Adrenal gland (tissue), 12 donors: ENCODE results near the gene CFAP58. TPM values are rescaled to one million over a fixed set of nuclear protein-coding genes. Genes with fewer than 3 reads are reported as not detected.
A peak's percentile ranks its signal among the peaks of the same experiment; 100 is the strongest.

Experiments used
- DNase-seq, 7 donors: peaks; one replicate each; pipeline ENCODE4 v3.0.0-alpha.2; 2019 to 2020
- H3K27ac ChIP-seq, 5 donors: fragments of 200-600 bp; sonication (generic) in 4 of 5; 1 replicate in 3 of 5; 2 replicates in 2 of 5; pipeline versions ENCODE4 v1.5.1 to v1.8.0; 2016 to 2020; ENCODE audit warnings: mild to moderate bottlenecking in 1 of 5
- H3K27me3 ChIP-seq: fragments of 200-600 bp; 2 replicates; pipeline ENCODE4 v1.8.0; 2021
- H3K36me3 ChIP-seq, 2 donors: fragments of 200-600 bp; replicated peaks in 1 of 2; 1 replicate in 1 of 2; 2 replicates in 1 of 2; pipeline versions ENCODE4 v1.5.1 to v1.8.0; 2018 to 2022
- H3K4me1 ChIP-seq, 2 donors: fragments of 200-600 bp; replicated peaks in 1 of 2; 1 replicate in 1 of 2; 2 replicates in 1 of 2; pipeline versions ENCODE4 v1.5.1 to v1.8.0; 2018 to 2021
- H3K4me3 ChIP-seq, 4 donors: fragments of 200-600 bp; sonication (generic) in 3 of 4; one replicate each; pipeline ENCODE4 v1.5.1; 2016 to 2018
- H3K9me3 ChIP-seq, 3 donors: fragments of 200-600 bp; sonication (generic) in 1 of 3; replicated peaks in 1 of 3; 1 replicate in 2 of 3; 2 replicates in 1 of 3; pipeline versions ENCODE4 v1.5.1 to v1.8.0; 2016 to 2021
- POLR2A ChIP-seq, 2 donors: fragments of 450-650 bp; IDR thresholded peaks; one replicate each; pipeline ENCODE4 v1.6.1; 2017; ENCODE audit warnings: antibody characterized with exemption in 2 of 2, mild to moderate bottlenecking in 2 of 2, moderate library complexity in 1 of 2
- WGBS, 4 donors: extraction: QIAGEN DNeasy Blood & Tissue Kit in 2 of 4; methylation state at CpG; one replicate each; pipeline versions ENCODE4 v1.1.5 to v1.1.7; 2013 to 2017; 5-methylcytosine and 5-hydroxymethylcytosine counted together
- intact Hi-C, 2 donors: fragments of 100-400 bp; cut with DNase I; formaldehyde crosslinking; loops; one replicate each; pipeline versions ENCODE4 v1.14.1 to v1.15.0; 2022 to 2023
- polyA plus RNA-seq, 3 donors: library from polyadenylated mRNA; stranded (reverse); fragments of 200-250 nt in 2 of 3; fragments of 350-450 nt in 1 of 3; fragmentation: Illumina TruSeq in 1 of 3; extraction: RNeasy Lipid Tissue Mini Kit (QIAGEN cat#74804) in 1 of 3; gene quantifications; one replicate each; pipeline ENCODE4 v1.2.3, GENCODE V29; 2013 to 2014
- total RNA-seq, 9 donors: library from RNA; depleted of rRNA in 4 of 9; stranded (reverse); fragments of >200 nt in 4 of 9; fragments of 120-200 nt in 1 of 9; fragmentation: NEBNext Ultra II Directional in 1 of 9; extraction: Animal tissue kit (Norgen Biotek cat#: 25700) in 1 of 9; gene quantifications; one replicate each; pipeline versions ENCODE4 v1.1.0 to v1.2.4, GENCODE V29; 2013 to 2023
- TF ChIP-seq, protein P1 (sequence below), 6 experiments: fragments of 450-650 bp in 4 of 6; fragments of 200-600 bp in 2 of 6; sonication (generic) in 1 of 6; IDR thresholded peaks; 1 replicate in 5 of 6; 2 replicates in 1 of 6; pipeline versions ENCODE4 v1.5.1 to v1.8.0; 2016 to 2021; ENCODE audit warnings: antibody characterized with exemption in 6 of 6, mild to moderate bottlenecking in 2 of 6, moderate library complexity in 1 of 6
- donor health status: healthy with polysubstance abuse.
- donor health status: Bipolar disorder and iron deficiency.
- donor health status: DM: yes; HTN: yes; CAD: no.
- donor health status: DM: no; HTN: no; CAD: no.
- donor health status: DM: no; HTN: no; CAD: no.
- donor health status: DM: yes; HTN: yes; CAD: no.

CFAP58 gene
- total and polyA plus RNA-seq, 12 donors: 0.11 to 2.9 (median 0.85) TPM

DNA sequence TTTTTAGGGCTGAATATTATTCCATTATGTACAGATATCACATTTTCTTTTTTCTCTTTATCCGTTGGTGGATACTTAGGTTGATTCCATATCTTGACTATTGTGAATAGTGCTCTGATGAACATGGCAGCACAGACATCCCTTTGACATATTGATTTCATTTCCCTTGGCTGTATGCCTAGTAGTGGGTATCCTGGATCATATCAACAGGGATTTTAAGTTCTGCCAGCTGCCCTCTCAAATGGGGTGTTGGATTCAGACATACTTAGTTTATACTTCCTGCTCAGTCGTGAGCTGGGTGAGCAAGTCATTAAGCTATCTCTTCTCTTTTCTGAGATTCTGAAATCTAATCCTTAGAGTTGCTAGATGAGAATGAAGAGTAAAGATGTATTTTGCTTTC lies 147.8 kb downstream of the CFAP58 start:
- H3K27me3 ChIP-seq: no peaks in the 10 kb centered on the region
- H3K4me1 ChIP-seq: no peaks in the 10 kb centered on the region
- no peak overlapping the region for H3K27ac ChIP-seq
- H3K36me3 ChIP-seq: no peaks in the 10 kb centered on the region
- WGBS, 4 donors: 40 to 67% (median 63%) methylated on average over 2 of the region's 2 CpGs
- intact Hi-C loops: no loop called here
- H3K4me3 ChIP-seq: no peak overlapping the region
- TF ChIP-seq, protein P1, sequence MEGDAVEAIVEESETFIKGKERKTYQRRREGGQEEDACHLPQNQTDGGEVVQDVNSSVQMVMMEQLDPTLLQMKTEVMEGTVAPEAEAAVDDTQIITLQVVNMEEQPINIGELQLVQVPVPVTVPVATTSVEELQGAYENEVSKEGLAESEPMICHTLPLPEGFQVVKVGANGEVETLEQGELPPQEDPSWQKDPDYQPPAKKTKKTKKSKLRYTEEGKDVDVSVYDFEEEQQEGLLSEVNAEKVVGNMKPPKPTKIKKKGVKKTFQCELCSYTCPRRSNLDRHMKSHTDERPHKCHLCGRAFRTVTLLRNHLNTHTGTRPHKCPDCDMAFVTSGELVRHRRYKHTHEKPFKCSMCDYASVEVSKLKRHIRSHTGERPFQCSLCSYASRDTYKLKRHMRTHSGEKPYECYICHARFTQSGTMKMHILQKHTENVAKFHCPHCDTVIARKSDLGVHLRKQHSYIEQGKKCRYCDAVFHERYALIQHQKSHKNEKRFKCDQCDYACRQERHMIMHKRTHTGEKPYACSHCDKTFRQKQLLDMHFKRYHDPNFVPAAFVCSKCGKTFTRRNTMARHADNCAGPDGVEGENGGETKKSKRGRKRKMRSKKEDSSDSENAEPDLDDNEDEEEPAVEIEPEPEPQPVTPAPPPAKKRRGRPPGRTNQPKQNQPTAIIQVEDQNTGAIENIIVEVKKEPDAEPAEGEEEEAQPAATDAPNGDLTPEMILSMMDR (IDR thresholded peaks at IDR 0.05): no peak
- no peak for TF ChIP-seq POLR2A (IDR thresholded peaks at IDR 0.05)
- H3K9me3 ChIP-seq: no peaks in the 10 kb centered on the region
- no peak for DNase-seq

DNA sequence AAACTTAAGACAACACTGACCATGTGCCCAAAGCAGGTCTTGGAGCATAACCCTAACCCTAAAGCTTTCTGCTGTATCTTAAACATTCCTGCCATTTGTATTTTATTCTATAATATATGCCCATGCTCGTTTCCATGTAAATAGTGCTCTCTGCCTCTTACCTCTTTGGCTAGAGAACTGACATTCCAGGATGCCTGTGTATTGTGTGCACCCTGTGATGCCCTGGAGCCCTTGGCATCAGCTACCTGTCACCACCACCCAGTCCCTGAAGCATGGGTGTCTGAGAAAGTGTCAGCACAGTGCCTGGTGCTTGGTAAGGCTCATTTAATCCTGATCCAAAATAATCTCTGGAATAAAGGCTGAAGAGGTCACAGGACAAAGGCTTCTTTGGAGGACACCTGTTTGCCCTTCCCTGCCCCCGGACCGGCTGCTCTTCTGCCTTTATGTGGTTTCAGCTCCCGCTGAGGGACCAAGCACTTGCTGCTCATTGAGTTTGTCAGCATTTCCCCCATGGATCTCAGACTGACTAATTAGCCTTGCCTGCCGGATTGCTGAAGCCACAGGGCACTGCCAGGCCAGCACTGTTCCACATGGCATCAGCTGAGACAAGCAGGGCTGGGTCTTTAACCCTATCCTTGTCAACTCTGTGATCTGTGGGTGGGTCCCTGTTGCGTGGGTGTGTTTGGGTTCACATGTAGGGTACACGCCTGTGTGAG lies 148.4 kb downstream of the CFAP58 start:
- 58 to 67% (median 66%) methylated on average over 5 to 7 of the region's 7 CpGs for WGBS, 4 donors
- Histone ChIP-seq H3K27ac (no peak overlapping the region), H3K9me3 (no peaks in the 10 kb centered on the region), H3K27me3 (no peaks in the 10 kb centered on the region), H3K4me3 (no peak overlapping the region), H3K36me3 (no peaks in the 10 kb centered on the region), H3K4me1 (no peaks in the 10 kb centered on the region)
- intact Hi-C loops: no loop called here
- TF ChIP-seq POLR2A (IDR thresholded peaks at IDR 0.05): no peak
- no peak for DNase-seq

DNA sequence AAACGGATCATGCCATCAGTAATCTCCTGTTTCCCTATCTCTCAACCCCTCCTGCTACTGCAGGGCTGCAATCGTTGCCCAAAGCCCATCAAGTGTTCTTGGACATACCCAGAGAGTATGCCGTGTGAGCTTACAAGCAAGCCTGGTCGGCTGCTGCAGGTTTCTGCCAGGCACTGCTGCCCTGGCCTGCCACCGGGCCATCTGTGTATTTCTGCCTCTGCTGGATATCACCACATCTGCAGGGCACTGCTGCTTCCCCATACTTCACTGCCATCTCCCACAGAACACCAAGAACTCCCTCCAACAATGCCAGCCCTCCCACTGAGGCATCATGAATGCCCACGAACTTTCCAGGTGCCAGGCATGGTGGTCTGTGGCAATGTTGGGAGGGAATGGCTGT lies 149.3 kb downstream of the CFAP58 start:
- Histone ChIP-seq H3K27me3 (no peaks in the 10 kb centered on the region), H3K4me3 (no peak overlapping the region), H3K27ac (no peak overlapping the region), H3K9me3 (no peaks in the 10 kb centered on the region), H3K36me3 (no peaks in the 10 kb centered on the region), H3K4me1 (no peaks in the 10 kb centered on the region)
- WGBS, 4 donors: 40 to 75% (median 49%) methylated on average over 4 to 6 of the region's 6 CpGs
- DNase-seq: peak in 1 of 7 donors; percentile 57
- TF ChIP-seq, protein P1 (IDR thresholded peaks at IDR 0.05): no peak
- intact Hi-C loops: no loop called here

Other genes starting within 250 kb of the CFAP58 start
- gene SFR1, start 231.7 kb upstream of the CFAP58 start, total RNA-seq: 10 to 100 TPM in 1 of 9 donors, 1 to 10 TPM in 8; 3.1 to 12.2 (median 5.6) TPM
- gene SFR1, start 231.7 kb upstream of the CFAP58 start, polyA plus RNA-seq: 1 to 10 TPM; 5.8 to 9.6 (median 6.8) TPM
- 1 to 10 TPM in 6 of 9 donors, under 1 TPM in 3; 0.28 to 2.3 (median 1.2) TPM for gene CFAP43, start 121.5 kb upstream of the CFAP58 start, total RNA-seq
- gene CFAP43, start 121.5 kb upstream of the CFAP58 start, polyA plus RNA-seq: 1 to 10 TPM in 2 of 3 donors, under 1 TPM in 1; 0.70 to 4.2 (median 2.3) TPM
- 100 to 1,000 TPM; 108 to 262 (median 157) TPM for gene GSTO1, start 98.9 kb upstream of the CFAP58 start, total RNA-seq
- 100 to 1,000 TPM; 130 to 203 (median 192) TPM for gene GSTO1, start 98.9 kb upstream of the CFAP58 start, polyA plus RNA-seq
- gene GSTO2, start 84.6 kb upstream of the CFAP58 start, total RNA-seq: 10 to 100 TPM in 1 of 9 donors, 1 to 10 TPM in 8; 3.7 to 15.3 (median 6.8) TPM
- gene GSTO2, start 84.6 kb upstream of the CFAP58 start, polyA plus RNA-seq: 10 to 100 TPM in 1 of 3 donors, 1 to 10 TPM in 2; 6.5 to 13.6 (median 7.9) TPM
- gene ITPRIP, start 15.4 kb upstream of the CFAP58 start, total RNA-seq: 10 to 100 TPM in 8 of 9 donors, 1 to 10 TPM in 1; 4.2 to 27.0 (median 21.0) TPM
- gene ITPRIP, start 15.4 kb upstream of the CFAP58 start, polyA plus RNA-seq: 10 to 100 TPM; 11.4 to 13.1 (median 12.1) TPM